Measurements from ENCODE around the gene LMAN1L.

Gene LMAN1L

DNA sequence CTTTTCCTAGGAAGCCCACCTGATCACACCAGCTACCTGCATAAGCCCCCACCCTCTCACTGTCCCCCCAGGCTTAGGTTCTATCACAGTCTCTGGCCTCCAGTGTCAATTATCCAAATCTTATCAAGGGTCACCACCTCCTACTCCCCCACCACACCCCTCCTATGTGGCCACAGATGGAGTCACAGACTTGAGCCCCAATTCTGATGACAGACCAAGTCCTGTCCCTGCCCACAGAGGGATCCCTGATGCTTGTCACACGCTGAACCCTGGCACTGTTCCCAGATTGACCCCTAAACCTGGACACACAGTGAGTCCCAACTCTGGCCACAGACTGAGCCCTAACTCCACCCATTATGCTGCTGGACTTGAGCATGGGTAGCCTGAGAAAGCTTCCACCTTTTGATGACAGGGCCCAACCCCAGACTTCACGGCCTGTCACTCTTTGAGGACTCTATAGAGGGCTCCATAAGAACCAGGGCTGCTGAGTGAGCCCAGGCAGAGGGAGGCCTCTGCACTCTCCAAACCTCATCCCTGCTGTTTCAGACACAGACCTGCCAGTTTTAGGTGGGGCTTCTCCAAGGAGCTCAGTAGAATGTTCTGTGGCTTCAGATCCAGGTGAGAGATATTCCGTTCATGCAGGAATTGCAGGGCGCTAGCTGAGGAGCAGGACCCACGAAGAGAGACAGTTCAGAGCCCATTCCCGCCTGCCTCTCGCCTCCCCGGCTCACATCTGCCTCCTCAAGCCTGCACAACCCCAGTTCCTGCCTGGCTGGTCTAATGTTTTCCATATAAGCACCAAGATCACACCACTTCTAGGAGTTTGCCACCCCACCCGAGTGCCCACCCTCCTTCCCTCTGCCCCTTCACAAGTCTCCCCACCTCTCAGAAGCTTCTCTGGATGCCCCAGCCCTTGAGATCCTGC is 28.5 kb downstream of the LMAN1L start:
- H3K36me3 ChIP-seq (ENCODE audit: low read length): no peaks in the 10 kb centered on the region
- peak overlapping the region; percentile 81 for H3K4me2 ChIP-seq (ENCODE audit: low read depth, low read length, poor library complexity, severe bottlenecking)

DNA sequence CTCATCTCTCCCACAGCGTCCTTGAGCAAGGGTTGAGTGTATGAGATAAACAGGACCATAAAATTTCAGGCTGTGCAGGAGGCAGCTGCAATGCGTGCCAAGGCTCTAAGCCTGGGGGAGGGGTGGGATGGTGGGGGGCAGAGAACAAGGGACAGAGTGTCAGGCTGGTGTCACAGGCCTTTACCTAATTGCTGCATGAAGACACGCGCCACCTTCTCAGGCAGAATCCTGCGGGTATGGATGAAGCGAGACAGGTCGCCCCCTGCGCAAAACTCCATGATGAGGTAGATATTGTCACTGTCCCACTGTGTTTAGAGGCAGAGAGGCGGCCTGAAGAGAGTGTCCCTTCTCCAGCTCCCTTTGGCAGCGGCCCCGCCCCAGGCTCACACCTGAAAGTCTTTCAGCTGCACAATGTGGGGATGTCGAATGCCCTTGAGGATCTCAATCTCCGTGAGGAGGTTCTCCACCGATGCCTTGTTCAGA is 29.3 kb downstream of the LMAN1L start:
- Histone ChIP-seq H3F3A (ENCODE audit: insufficient read depth) (peaks cover 20% of the 10 kb centered on the region; the same call in 1 of the 2 replicates), H3K4me3 (ENCODE audit: insufficient read depth, low read length, poor library complexity, severe bottlenecking) (peak overlapping the region; percentile 86), H3K9me3 (ENCODE audit: insufficient read depth, low read length) (no peaks in the 10 kb centered on the region), H3K36me3 (ENCODE audit: low read length) (no peaks in the 10 kb centered on the region), H3K9me2 (replicated peaks; ENCODE audit: insufficient read depth, low read length) (no peaks in the 10 kb centered on the region), H3K27ac (ENCODE audit: low read depth, low read length) (no peak overlapping the region), H2AFZ (ENCODE audit: low read depth, low read length, severe bottlenecking) (no peak overlapping the region), H3K27me3 (ENCODE audit: low read length) (no peaks in the 10 kb centered on the region), H3K4me2 (ENCODE audit: low read depth, low read length, poor library complexity, severe bottlenecking) (peak overlapping the region; percentile 81), H3K79me2 (ENCODE audit: insufficient read depth, low read length) (no peaks in the 10 kb centered on the region), H3K9ac (ENCODE audit: low read length) (peak overlapping the region; percentile 88), H4K20me1 (ENCODE audit: low read depth, low read length) (no peaks in the 10 kb centered on the region)
- TF ChIP-seq, protein P1, sequence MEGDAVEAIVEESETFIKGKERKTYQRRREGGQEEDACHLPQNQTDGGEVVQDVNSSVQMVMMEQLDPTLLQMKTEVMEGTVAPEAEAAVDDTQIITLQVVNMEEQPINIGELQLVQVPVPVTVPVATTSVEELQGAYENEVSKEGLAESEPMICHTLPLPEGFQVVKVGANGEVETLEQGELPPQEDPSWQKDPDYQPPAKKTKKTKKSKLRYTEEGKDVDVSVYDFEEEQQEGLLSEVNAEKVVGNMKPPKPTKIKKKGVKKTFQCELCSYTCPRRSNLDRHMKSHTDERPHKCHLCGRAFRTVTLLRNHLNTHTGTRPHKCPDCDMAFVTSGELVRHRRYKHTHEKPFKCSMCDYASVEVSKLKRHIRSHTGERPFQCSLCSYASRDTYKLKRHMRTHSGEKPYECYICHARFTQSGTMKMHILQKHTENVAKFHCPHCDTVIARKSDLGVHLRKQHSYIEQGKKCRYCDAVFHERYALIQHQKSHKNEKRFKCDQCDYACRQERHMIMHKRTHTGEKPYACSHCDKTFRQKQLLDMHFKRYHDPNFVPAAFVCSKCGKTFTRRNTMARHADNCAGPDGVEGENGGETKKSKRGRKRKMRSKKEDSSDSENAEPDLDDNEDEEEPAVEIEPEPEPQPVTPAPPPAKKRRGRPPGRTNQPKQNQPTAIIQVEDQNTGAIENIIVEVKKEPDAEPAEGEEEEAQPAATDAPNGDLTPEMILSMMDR (IDR thresholded peaks at IDR 0.05; ENCODE audit: insufficient read depth, low read length, poor library complexity, severe bottlenecking): no peak
- TF ChIP-seq EZH2phosphoT487 (conservative IDR thresholded peaks at IDR 0.05; ENCODE audit: low read length): no peak

More for the DNA sequence above, 28.5 kb downstream of the LMAN1L start:
- Histone ChIP-seq H4K20me1 (ENCODE audit: low read depth, low read length) (no peaks in the 10 kb centered on the region), H3K9me3 (ENCODE audit: insufficient read depth, low read length) (no peaks in the 10 kb centered on the region), H3K27ac (ENCODE audit: low read depth, low read length) (no peak overlapping the region), H3K79me2 (ENCODE audit: insufficient read depth, low read length) (no peaks in the 10 kb centered on the region), H3K4me3 (ENCODE audit: insufficient read depth, low read length, poor library complexity, severe bottlenecking) (no peak overlapping the region), H3K9me2 (replicated peaks; ENCODE audit: insufficient read depth, low read length) (no peaks in the 10 kb centered on the region), H3F3A (ENCODE audit: insufficient read depth) (peaks cover 20% of the 10 kb centered on the region; the same call in 1 of the 2 replicates), H2AFZ (ENCODE audit: low read depth, low read length, severe bottlenecking) (no peak overlapping the region), H3K9ac (ENCODE audit: low read length) (no peak overlapping the region), H3K27me3 (ENCODE audit: low read length) (no peaks in the 10 kb centered on the region)
- TF ChIP-seq, protein P1 (IDR thresholded peaks at IDR 0.05; ENCODE audit: insufficient read depth, low read length, poor library complexity, severe bottlenecking): no peak
- no peak for TF ChIP-seq EZH2phosphoT487 (conservative IDR thresholded peaks at IDR 0.05; ENCODE audit: low read length)

DNA sequence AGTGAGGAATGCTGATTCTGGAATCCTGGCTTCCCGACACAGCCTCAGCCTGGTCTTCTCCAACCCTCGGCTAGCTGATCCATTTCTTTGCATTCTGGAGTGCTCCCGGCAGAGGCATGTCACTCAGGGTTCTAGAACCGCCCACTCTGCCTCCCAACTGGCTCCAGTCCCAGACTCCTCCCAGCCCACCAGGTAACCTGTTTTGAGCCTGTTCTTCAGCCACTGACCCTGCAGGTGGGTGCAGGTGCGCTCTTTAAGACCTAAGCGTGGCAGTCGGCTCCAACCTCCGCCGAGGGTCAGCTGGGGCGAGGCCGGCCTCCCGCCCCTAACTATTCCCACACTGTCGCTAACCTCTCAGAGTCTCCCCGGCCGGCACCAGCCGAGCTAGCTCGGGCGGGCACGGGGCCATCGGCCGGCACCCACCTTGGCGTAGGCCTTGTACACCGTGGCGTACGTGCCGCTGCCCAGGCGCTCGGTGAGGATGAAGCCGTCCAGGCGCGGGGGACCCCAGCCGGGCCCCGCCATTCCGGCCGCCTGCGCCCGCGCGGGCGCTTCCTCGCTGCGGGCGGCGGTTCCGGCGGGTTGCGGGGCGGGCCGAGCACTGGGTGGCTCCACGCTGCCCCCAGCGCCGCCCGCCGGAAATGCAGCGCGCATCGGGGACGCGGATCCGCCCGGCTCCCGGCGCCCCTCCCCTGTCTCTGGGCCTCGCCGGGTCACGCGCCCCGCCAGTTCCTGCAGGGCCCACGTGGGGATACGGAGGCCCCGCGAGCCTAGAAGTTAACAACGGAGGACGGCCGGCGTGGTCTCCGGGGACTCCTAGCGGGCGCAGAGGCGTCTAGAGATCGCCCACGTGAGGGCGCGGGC is 30.2 kb downstream of the LMAN1L start, which contains the start of gene ULK3:
TSS of gene ULK3 (minus strand) at position 576 of the 864 bp plus-strand sequence. CDS start at position 525, 51 bp downstream.
- Histone ChIP-seq H3K9me3 (ENCODE audit: insufficient read depth, low read length) (no peaks in the 10 kb centered on the region), H3K27ac (ENCODE audit: low read depth, low read length) (peak within 1 kb of the TSS; percentile 71), H3F3A (ENCODE audit: insufficient read depth) (peaks cover 20% of the 10 kb centered on the region; the same call in 1 of the 2 replicates), H3K79me2 (ENCODE audit: insufficient read depth, low read length) (no peaks in the 10 kb centered on the region), H3K9ac (ENCODE audit: low read length) (peak within 1 kb of the TSS; percentile 88), H3K27me3 (ENCODE audit: low read length) (no peaks in the 10 kb centered on the region), H4K20me1 (ENCODE audit: low read depth, low read length) (no peaks in the 10 kb centered on the region), H3K4me3 (ENCODE audit: insufficient read depth, low read length, poor library complexity, severe bottlenecking) (peak within 1 kb of the TSS; percentile 86), H3K36me3 (ENCODE audit: low read length) (no peaks in the 10 kb centered on the region), H2AFZ (ENCODE audit: low read depth, low read length, severe bottlenecking) (peak within 1 kb of the TSS; percentile 85), H3K4me2 (ENCODE audit: low read depth, low read length, poor library complexity, severe bottlenecking) (peak within 1 kb of the TSS; percentile 81), H3K9me2 (replicated peaks; ENCODE audit: insufficient read depth, low read length) (no peaks in the 10 kb centered on the region)
- TF ChIP-seq EZH2phosphoT487 (conservative IDR thresholded peaks at IDR 0.05; ENCODE audit: low read length): no peak
- TF ChIP-seq, protein P1 (IDR thresholded peaks at IDR 0.05; ENCODE audit: insufficient read depth, low read length, poor library complexity, severe bottlenecking): peak; percentile 26

All from SU-DHL-6 (cell line).